PFSK-1 (cell line): ENCODE data around the gene SLC22A7.

Experiments used
- FOXP2 ChIP-seq: optimal IDR thresholded peaks from 2 replicates; pipeline ENCODE3; 2011; ENCODE audit warnings: borderline replicate concordance, control low read depth, inconsistent platforms; ENCODE audit not compliant: insufficient read depth; ENCODE audit errors: extremely low read length, extremely low read depth
- POLR2AphosphoS5 ChIP-seq: IDR thresholded peaks from 2 replicates; pipeline ENCODE4 v1.6.1; 2012; ENCODE audit warnings: low read depth, mild to moderate bottlenecking, control low read depth, low read length, moderate library complexity
- SIN3A ChIP-seq: IDR thresholded peaks from 2 replicates; pipeline ENCODE4 v1.6.1; 2012; ENCODE audit warnings: mild to moderate bottlenecking, low read length, moderate library complexity, borderline replicate concordance; ENCODE audit not compliant: insufficient read depth
- TAF1 ChIP-seq: IDR thresholded peaks from 2 replicates; pipeline ENCODE4 v1.6.1; 2012; ENCODE audit warnings: low read length, control low read depth, borderline replicate concordance; ENCODE audit not compliant: insufficient read depth
- TF ChIP-seq, protein P1 (sequence below), 2 experiments: IDR thresholded peaks; 2 replicates each; pipeline versions ENCODE4 v1.6.1 to v1.8.0; 2011 to 2012; ENCODE audit warnings: low read depth in 2 of 2, low read length in 2 of 2, control low read depth in 1 of 2, inconsistent platforms in 1 of 2, mild to moderate bottlenecking in 1 of 2, moderate library complexity in 1 of 2; ENCODE audit not compliant: insufficient read depth in 1 of 2

The SLC22A7 gene

DNA sequence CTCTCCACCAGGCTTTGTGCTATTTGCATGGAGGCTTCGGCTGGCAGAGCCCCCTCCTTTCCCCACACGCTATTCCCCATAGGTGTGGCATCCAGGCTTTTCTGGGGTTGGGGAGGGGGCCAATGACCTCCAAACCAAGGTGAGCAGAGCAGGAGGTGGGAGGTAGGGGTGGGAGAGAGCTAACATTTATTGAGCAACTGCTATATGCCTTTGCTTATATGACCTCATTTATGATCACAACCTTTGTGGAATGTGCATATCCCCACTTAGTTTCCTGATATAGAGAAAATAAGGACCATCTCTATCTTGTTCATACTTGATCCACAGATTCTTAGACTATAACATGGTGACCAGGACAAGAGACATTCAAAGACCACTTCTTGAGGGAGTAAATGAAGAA is 17.8 kb upstream of the SLC22A7 start:
- TF ChIP-seq, protein P1, sequence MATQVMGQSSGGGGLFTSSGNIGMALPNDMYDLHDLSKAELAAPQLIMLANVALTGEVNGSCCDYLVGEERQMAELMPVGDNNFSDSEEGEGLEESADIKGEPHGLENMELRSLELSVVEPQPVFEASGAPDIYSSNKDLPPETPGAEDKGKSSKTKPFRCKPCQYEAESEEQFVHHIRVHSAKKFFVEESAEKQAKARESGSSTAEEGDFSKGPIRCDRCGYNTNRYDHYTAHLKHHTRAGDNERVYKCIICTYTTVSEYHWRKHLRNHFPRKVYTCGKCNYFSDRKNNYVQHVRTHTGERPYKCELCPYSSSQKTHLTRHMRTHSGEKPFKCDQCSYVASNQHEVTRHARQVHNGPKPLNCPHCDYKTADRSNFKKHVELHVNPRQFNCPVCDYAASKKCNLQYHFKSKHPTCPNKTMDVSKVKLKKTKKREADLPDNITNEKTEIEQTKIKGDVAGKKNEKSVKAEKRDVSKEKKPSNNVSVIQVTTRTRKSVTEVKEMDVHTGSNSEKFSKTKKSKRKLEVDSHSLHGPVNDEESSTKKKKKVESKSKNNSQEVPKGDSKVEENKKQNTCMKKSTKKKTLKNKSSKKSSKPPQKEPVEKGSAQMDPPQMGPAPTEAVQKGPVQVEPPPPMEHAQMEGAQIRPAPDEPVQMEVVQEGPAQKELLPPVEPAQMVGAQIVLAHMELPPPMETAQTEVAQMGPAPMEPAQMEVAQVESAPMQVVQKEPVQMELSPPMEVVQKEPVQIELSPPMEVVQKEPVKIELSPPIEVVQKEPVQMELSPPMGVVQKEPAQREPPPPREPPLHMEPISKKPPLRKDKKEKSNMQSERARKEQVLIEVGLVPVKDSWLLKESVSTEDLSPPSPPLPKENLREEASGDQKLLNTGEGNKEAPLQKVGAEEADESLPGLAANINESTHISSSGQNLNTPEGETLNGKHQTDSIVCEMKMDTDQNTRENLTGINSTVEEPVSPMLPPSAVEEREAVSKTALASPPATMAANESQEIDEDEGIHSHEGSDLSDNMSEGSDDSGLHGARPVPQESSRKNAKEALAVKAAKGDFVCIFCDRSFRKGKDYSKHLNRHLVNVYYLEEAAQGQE (IDR thresholded peaks at IDR 0.05; ENCODE audit: insufficient read depth in 1 of 2, low read depth in 2 of 2, low read length in 2 of 2), result no peak
- TF ChIP-seq FOXP2 (no peak), SIN3A (no peak), TAF1 (no peak), POLR2AphosphoS5 (no peak)

DNA sequence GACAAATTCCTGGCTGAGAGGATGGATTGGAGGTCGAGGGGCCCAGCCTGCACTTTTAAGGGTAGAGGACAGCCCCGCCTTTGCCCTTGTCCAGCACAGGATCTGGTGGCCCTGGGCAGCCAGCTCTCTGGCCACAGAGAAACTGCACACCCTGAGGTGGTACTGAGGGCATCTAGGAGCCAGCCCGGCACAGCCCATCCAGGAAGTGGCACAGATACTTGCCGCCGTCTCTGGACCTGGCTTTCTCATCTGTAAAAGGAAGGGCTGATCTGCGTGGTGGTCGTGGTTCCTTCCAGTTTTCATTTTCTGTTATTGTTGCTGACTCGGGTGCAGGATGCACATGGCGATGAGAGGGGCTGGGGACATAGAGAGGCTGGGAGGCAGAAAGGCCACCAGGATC is 16.0 kb upstream of the SLC22A7 start:
- TF ChIP-seq FOXP2 (no peak), SIN3A (no peak), POLR2AphosphoS5 (no peak), TAF1 (no peak)
- TF ChIP-seq, protein P1 (IDR thresholded peaks at IDR 0.05; ENCODE audit: insufficient read depth in 1 of 2, low read depth in 2 of 2, low read length in 2 of 2), result no peak

DNA sequence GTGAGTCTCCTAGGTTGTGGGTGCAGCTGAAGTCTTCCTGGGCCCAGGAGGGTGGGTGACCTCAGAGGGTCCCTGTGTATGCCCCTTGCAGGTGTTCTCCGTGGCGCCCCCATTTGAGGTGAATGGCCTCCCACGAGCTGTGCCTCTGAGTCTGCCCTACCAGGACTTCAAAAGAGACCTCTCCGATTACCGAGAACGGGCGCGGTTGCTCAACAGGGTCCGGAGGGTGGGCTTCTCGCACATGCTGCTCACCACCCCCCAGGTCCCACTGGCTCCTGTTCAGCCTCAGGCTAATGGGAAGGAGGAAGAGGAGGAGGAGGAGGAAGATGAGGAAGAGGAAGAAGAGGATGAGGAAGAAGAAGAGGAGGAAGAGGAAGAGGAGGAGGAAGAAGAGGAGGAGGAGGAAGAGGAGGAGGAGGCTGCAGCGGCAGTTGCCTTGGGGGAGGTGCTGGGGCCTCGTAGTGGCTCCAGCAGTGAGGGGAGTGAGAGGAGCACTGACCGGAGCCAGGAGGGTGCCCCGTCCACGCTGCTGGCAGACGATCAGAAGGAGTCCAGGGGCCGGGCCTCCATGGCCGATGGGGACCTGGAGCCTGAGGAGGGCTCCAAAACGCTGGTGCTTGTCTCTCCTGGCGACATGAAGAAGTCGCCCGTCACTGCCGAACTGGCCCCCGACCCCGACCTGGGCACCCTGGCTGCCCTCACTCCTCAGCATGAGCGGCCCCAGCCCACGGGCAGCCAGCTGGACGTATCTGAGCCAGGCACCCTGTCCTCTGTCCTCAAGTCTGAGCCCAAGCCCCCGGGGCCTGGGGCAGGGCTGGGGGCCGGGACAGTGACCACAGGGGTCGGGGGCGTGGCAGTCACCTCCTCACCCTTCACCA is 15.2 kb upstream of the SLC22A7 start:
- TF ChIP-seq FOXP2 (no peak), POLR2AphosphoS5 (no peak), TAF1 (no peak), SIN3A (no peak)
- TF ChIP-seq, protein P1 (IDR thresholded peaks at IDR 0.05; ENCODE audit: insufficient read depth in 1 of 2, low read depth in 2 of 2, low read length in 2 of 2), result no peak

DNA sequence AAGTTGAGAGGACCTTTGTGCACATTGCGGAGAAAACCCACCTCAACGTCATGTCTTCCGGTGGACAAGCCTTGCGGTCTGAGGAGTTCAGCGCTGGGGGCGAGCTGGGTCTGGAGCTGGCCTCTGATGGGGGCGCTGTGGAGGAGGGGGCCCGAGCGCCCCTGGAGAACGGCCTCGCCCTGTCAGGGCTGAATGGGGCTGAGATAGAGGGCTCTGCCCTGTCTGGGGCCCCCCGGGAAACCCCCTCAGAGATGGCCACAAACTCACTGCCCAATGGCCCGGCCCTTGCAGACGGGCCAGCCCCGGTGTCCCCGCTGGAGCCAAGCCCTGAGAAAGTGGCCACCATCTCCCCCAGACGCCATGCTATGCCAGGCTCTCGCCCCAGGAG is 14.6 kb upstream of the SLC22A7 start:
- TF ChIP-seq SIN3A, result no peak

DNA sequence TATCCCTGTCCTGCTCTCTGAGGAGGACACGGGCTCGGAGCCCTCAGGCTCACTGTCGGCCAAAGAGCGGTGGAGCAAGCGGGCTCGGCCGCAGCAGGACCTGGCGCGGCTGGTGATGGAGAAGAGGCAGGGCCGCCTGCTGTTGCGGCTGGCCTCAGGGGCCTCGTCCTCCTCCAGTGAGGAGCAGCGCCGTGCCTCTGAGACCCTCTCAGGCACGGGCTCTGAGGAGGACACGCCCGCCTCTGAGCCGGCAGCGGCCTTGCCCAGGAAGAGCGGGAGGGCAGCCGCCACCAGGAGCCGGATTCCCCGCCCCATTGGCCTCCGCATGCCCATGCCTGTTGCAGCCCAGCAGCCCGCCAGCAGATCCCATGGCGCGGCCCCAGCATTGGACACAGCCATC is 14.2 kb upstream of the SLC22A7 start:
- TF ChIP-seq, protein P1 (IDR thresholded peaks at IDR 0.05; ENCODE audit: insufficient read depth in 1 of 2, low read depth in 2 of 2, low read length in 2 of 2), result no peak
- TF ChIP-seq SIN3A (no peak), POLR2AphosphoS5 (no peak), FOXP2 (no peak), TAF1 (no peak)
